Ascending aorta (tissue), 2 donors: ENCODE data around the gene KAZN. TPM values are rescaled to one million over a fixed set of nuclear protein-coding genes. Genes with fewer than 3 reads are reported as not detected.

Experiments
- DNase-seq, 2 donors: peaks; one replicate each; pipeline ENCODE4 v3.0.0-alpha.2; 2019; ENCODE audit warnings: low spot score in 2 of 2
- H3K27ac ChIP-seq, 2 donors: fragments of 200-600 bp; sonication (generic); one replicate each; pipeline ENCODE4 v1.5.1; 2016 to 2017; ENCODE audit warnings: mild to moderate bottlenecking in 1 of 2
- H3K27me3 ChIP-seq: fragments of 200-600 bp; sonication (generic); one replicate; pipeline ENCODE4 v1.5.1; 2017
- H3K36me3 ChIP-seq, 2 donors: fragments of 200-600 bp; sonication (generic); one replicate each; pipeline ENCODE4 v1.5.1; 2016
- H3K4me1 ChIP-seq, 2 donors: fragments of 200-600 bp; sonication (generic); one replicate each; pipeline ENCODE4 v1.5.1; 2016 to 2017; ENCODE audit warnings: mild to moderate bottlenecking in 1 of 2
- H3K4me3 ChIP-seq, 2 donors: fragments of 200-600 bp; sonication (generic); one replicate each; pipeline ENCODE4 v1.5.1; 2016 to 2017; ENCODE audit warnings: mild to moderate bottlenecking in 1 of 2
- H3K9me3 ChIP-seq, 2 donors: fragments of 200-600 bp; sonication (generic); one replicate each; pipeline ENCODE4 v1.5.1; 2016
- intact Hi-C: fragments of 100-400 bp; cut with DNase I; formaldehyde crosslinking; loops from one replicate; pipeline ENCODE4 v1.15.1; 2023
- total RNA-seq: library from RNA; depleted of rRNA; stranded (reverse); fragments of >200 nt; gene quantifications from one replicate; pipeline ENCODE4 v1.1.0, GENCODE V29; 2016
- TF ChIP-seq, protein P1 (sequence below), 3 experiments: fragments of 200-600 bp in 2 of 3; fragments of 450-650 bp in 1 of 3; sonication (generic) in 2 of 3; IDR thresholded peaks; one replicate each; pipeline ENCODE4 v1.5.1; 2016 to 2019; ENCODE audit warnings: antibody characterized with exemption in 3 of 3, mild to moderate bottlenecking in 1 of 3, moderate library complexity in 1 of 3

The KAZN gene
- total RNA-seq, 1 donor from 2014 or later, result 58.5 TPM

DNA sequence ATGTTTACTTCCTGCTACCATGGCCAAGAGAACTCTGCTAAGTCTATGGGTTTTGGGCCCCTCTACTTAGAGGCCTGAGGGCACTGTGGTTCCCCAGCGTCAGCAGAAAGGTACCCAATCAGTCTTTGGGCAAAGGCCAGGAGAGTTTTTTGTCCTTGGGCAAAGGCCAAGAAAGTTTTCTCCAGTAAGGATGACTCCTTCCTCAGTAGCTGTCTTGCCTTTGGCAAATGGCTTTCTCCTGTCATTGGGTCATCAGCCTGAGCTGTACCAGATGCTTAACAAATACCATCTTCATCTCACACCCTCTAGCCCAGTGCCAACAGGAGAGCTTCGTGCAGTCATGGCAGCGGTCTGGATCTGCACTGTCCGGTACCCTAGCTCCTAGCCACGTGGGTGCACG is 355.7 kb downstream of the KAZN start:
- Histone ChIP-seq H3K4me1 (peaks cover 5 to 13% of the 10 kb centered on the region in 2 donors), H3K27ac (no peak overlapping the region), H3K27me3 (no peaks in the 10 kb centered on the region), H3K36me3 (no peaks in the 10 kb centered on the region), H3K4me3 (no peak overlapping the region), H3K9me3 (no peaks in the 10 kb centered on the region)
- TF ChIP-seq, protein P1, sequence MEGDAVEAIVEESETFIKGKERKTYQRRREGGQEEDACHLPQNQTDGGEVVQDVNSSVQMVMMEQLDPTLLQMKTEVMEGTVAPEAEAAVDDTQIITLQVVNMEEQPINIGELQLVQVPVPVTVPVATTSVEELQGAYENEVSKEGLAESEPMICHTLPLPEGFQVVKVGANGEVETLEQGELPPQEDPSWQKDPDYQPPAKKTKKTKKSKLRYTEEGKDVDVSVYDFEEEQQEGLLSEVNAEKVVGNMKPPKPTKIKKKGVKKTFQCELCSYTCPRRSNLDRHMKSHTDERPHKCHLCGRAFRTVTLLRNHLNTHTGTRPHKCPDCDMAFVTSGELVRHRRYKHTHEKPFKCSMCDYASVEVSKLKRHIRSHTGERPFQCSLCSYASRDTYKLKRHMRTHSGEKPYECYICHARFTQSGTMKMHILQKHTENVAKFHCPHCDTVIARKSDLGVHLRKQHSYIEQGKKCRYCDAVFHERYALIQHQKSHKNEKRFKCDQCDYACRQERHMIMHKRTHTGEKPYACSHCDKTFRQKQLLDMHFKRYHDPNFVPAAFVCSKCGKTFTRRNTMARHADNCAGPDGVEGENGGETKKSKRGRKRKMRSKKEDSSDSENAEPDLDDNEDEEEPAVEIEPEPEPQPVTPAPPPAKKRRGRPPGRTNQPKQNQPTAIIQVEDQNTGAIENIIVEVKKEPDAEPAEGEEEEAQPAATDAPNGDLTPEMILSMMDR (IDR thresholded peaks at IDR 0.05), result no peak
- DNase-seq, result no peak
- intact Hi-C loops, result no loop called here

DNA sequence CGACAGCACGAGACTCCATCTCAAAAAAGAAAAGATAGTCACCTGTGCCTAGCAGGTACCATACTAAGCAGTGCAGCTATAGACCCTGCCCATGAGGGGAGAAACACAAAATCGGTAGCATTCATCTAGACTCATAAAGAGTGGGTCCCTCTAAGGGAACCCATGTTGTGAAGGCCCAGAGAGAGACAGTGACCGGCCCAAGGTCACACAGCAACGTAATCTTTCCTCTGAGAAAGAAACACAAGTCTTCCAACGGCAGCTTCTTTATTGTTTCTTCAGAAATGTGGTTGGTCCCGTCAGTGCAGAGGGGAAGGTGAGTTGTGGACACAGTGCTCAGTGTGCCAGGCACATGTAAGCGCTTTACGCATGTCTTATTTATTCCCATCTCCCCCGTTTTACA is 356.4 kb downstream of the KAZN start:
- Histone ChIP-seq H3K4me3 (no peak overlapping the region), H3K36me3 (no peaks in the 10 kb centered on the region), H3K27ac (no peak overlapping the region), H3K27me3 (no peaks in the 10 kb centered on the region), H3K4me1 (peaks cover under 1 to 10% of the 10 kb centered on the region in 2 donors), H3K9me3 (no peaks in the 10 kb centered on the region)
- TF ChIP-seq, protein P1 (IDR thresholded peaks at IDR 0.05), result no peak
- intact Hi-C loops, result no loop called here
- no peak for DNase-seq

DNA sequence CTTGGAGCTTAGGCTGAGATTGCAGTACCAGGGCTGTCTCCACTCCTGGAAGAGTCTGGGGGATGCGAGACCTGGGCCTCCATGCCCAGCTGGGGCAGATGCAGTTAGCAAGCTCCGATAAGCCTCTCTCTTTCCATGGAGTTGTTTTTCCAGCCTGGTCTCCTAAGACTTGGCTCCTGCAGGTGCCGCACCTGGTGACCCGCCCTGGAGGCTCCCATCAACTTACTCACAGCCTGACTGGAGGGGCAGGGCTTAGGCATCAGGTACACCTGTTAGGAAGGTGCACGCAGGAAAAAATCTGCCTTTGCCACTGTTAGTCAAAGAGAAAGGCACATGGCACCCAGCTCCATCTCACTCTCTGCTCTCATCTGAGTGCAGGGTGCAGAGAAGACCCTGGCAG is 356.9 kb downstream of the KAZN start:
- TF ChIP-seq, protein P1 (IDR thresholded peaks at IDR 0.05), result no peak
- Histone ChIP-seq H3K27ac (no peak overlapping the region), H3K9me3 (no peaks in the 10 kb centered on the region), H3K27me3 (no peaks in the 10 kb centered on the region), H3K36me3 (no peaks in the 10 kb centered on the region), H3K4me1 (peaks cover 0 to 5% of the 10 kb centered on the region in 2 donors), H3K4me3 (no peak overlapping the region)
- intact Hi-C loops, result no loop called here
- no peak for DNase-seq

DNA sequence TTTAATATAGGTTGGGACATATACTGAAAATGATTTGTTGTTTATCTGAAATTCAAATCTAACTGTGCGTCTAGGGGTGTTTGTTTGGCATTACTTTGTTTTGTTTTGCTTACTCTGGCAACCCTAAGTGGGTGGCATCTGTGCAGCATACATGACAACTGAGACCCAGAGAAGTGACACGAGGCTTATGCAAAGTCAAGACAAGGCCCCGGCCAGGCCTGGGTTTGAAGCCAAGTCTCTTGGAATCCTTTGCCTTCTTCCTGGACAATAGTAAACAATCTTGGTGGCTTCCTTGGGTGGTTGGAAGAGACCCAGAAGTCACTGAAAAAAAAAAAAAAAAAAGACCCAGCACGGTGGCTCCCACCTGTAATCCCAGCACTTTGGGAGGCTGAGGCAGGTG is 357.5 kb downstream of the KAZN start:
- Histone ChIP-seq H3K9me3 (no peaks in the 10 kb centered on the region), H3K27ac (no peak overlapping the region), H3K27me3 (no peaks in the 10 kb centered on the region), H3K4me3 (no peak overlapping the region), H3K36me3 (peaks cover 4 to 5% of the 10 kb centered on the region in 2 donors), H3K4me1 (peaks cover 0 to 2% of the 10 kb centered on the region in 2 donors)
- no peak for DNase-seq
- TF ChIP-seq, protein P1 (IDR thresholded peaks at IDR 0.05), result no peak
- intact Hi-C loops, result no loop called here

DNA sequence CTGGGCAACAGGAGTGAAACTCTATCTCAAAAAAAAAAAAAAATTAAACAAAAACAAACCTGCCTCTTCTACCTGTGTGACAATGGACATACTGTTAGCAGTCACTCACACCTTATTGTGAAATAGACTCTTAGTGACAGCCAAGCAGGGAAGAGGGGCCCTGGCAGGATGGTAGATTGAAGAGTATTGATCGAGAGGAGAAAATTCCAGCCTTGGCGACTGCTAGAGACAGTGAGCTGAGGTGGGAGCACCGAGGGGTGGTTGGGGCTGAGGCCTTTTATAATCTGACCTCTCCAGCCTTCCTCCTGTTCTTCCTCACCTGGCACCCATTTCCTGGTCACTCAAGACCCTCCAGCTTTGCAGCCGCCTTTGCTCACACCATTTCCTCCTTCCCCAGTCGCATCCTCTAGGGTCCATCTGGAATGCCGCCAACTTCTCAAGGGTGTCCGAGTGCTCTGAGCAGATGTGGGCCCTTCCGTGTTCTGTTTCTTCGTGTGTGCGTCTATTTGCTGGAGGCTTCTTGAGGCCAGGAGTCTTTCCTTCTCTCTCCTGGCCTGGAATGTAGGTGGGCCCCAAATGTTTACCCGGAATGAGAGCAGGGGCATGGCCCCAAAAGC is 358.2 kb downstream of the KAZN start:
- Histone ChIP-seq H3K27ac (no peak overlapping the region), H3K27me3 (no peaks in the 10 kb centered on the region), H3K4me3 (no peak overlapping the region), H3K4me1 (peaks cover 0 to 1% of the 10 kb centered on the region in 2 donors), H3K9me3 (no peaks in the 10 kb centered on the region), H3K36me3 (peaks cover 7 to 12% of the 10 kb centered on the region in 2 donors)
- intact Hi-C loops, result no loop called here
- TF ChIP-seq, protein P1 (IDR thresholded peaks at IDR 0.05), result no peak
- no peak for DNase-seq
